Body of pancreas (tissue), 4 donors: ENCODE results near the gene ARL5C.

ENCODE experiments used
- POLR2A ChIP-seq, 3 donors: fragments of 450-650 bp; IDR thresholded peaks; one replicate each; pipeline ENCODE4 v1.6.1; 2016; ENCODE audit warnings: antibody characterized with exemption in 3 of 3, mild to moderate bottlenecking in 2 of 3
- TF ChIP-seq, protein P1 (sequence below), 7 experiments: fragments of 450-650 bp in 4 of 7; fragments of 200-600 bp in 3 of 7; sonication (generic) in 3 of 7; IDR thresholded peaks; one replicate each; pipeline ENCODE4 v1.5.1; 2016 to 2019; ENCODE audit warnings: antibody characterized with exemption in 7 of 7

DNA sequence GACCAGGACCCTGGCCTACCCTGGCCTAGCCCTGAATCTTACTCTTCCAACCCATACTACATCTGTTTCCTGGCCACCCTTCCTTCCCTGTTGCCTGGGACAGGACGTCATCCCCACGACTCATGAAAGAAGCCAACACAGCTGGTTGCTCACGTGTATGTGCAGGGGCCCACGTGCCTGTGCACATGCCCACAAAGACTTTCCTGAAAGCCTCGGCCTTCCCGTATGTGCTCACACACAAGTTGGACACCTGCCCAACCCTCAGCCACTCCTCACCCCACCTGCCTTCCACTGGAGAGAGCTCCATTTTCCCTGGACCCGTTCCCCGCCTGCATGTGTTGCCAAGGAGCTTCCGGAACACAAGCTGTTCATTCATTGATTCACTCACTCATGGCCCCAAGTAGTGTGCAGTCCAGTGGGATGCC, 21.5 kb downstream of the ARL5C start:
- TF ChIP-seq, protein P1, sequence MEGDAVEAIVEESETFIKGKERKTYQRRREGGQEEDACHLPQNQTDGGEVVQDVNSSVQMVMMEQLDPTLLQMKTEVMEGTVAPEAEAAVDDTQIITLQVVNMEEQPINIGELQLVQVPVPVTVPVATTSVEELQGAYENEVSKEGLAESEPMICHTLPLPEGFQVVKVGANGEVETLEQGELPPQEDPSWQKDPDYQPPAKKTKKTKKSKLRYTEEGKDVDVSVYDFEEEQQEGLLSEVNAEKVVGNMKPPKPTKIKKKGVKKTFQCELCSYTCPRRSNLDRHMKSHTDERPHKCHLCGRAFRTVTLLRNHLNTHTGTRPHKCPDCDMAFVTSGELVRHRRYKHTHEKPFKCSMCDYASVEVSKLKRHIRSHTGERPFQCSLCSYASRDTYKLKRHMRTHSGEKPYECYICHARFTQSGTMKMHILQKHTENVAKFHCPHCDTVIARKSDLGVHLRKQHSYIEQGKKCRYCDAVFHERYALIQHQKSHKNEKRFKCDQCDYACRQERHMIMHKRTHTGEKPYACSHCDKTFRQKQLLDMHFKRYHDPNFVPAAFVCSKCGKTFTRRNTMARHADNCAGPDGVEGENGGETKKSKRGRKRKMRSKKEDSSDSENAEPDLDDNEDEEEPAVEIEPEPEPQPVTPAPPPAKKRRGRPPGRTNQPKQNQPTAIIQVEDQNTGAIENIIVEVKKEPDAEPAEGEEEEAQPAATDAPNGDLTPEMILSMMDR (IDR thresholded peaks at IDR 0.05) = no peak
- no peak for TF ChIP-seq POLR2A (IDR thresholded peaks at IDR 0.05)
